Tongue (tissue), 2 donors: ENCODE data around the gene RPS10. TPM values are rescaled to one million over a fixed set of nuclear protein-coding genes. Genes with fewer than 3 reads are reported as not detected.
A peak's percentile ranks its signal among the peaks of the same experiment; 100 is the strongest.
"Not testable (repeated sequence)": the region's sequence is repeated elsewhere in the genome, so short reads cannot be mapped to it uniquely, and the experiment has no call there.

ENCODE experiments used
- DNase-seq: peaks from one replicate; pipeline ENCODE4 v3.0.0-alpha.2; 2015
- total RNA-seq: library from RNA; depleted of rRNA; stranded (reverse); fragments of >200 nt; gene quantifications from one replicate; pipeline ENCODE4 v1.2.3, GENCODE V29; 2014

The RPS10 gene
- total RNA-seq, 1 donor from 2014 or later: 1,790 TPM

DNA sequence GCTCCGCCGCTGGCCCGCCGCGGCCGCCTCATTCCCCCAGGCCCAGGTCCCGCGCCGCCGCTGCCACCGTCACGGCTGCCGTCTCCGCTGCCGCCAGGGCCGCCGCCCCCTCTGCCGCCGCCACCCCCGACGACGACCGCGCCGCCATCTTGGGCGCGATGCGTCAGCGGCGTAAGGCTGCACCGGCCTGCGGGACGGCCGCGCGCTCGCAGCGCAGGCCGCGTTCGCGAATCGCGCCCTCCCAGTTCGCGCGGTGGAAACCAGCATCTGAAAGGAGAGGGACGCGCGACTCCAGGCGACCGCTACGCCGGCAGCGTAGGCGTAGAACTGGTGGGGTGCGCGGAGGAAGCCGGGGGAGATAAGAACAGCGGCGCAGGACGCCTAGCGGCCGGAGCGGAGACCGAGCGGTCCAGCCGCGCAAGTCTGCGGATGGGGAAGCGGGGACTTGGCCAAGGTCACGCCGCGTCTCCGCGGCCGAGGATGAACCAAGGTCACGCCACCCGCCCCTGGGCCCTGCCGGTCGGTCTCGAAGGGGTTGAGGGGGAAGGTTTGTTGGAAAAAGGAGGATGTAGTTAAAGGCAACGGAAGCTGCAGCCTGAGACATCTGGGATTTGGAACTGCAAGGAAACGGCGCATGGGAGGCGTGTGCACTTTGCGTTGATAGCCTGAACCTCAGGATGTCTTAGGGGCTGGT is 33.2 kb downstream of the RPS10 start, which contains the start of gene NUDT3:
NUDT3 (minus strand) TSS at position 173 of the 694 bp plus-strand sequence. CDS start 307 bp downstream, outside the sequence.
- DNase-seq: peak; percentile 99

DNA sequence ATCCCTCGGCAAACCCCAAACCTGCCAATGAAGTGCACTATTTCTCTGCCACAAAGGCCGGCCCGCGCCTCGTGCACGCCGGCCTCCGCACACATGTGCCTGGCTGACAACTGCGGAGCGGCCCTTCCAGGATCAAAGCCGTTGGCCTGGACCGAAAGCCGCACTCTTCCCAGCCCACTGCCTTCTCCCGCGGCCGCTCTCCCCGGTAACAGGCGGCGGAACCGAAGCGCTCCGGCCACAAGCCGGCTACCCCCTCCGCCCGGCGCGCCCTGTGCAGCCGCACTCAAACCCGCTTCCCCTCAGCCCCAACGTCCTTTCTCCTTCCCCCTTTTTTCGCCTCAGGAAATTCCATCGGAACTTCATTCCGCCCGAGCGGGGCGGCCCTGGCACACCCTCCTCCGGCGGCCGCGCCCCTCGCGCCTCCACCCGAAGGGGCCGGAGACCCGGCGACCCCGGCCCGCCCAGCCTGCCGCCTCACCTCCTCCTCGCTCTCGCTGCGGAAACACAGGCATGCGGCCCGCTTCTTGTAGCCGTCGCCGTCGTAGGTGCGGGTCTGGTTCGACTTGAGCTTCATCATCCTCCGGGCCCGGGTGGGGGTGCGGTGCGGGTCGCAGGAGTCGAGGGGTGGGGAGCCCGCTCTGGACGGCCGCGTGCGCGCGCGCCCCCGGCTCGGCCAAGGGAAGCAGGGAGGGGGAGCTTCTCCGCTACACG is 33.9 kb downstream of the RPS10 start:
- DNase-seq: peak; percentile 75

DNA sequence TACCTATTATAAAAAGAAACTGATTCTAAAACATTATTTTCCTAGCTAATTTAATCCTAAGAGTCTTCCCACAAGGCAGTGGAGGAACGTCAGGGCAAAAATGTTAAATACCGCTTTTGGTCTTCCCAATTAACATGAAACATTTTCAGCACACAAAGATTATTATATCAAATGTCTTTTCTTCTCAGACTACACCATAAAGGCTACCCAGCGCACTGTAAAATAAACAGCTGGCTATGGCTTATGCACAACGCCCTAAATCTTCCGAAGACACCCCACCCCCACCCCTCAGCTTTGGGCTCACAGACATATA is 34.4 kb downstream of the RPS10 start:
- no peak for DNase-seq

DNA sequence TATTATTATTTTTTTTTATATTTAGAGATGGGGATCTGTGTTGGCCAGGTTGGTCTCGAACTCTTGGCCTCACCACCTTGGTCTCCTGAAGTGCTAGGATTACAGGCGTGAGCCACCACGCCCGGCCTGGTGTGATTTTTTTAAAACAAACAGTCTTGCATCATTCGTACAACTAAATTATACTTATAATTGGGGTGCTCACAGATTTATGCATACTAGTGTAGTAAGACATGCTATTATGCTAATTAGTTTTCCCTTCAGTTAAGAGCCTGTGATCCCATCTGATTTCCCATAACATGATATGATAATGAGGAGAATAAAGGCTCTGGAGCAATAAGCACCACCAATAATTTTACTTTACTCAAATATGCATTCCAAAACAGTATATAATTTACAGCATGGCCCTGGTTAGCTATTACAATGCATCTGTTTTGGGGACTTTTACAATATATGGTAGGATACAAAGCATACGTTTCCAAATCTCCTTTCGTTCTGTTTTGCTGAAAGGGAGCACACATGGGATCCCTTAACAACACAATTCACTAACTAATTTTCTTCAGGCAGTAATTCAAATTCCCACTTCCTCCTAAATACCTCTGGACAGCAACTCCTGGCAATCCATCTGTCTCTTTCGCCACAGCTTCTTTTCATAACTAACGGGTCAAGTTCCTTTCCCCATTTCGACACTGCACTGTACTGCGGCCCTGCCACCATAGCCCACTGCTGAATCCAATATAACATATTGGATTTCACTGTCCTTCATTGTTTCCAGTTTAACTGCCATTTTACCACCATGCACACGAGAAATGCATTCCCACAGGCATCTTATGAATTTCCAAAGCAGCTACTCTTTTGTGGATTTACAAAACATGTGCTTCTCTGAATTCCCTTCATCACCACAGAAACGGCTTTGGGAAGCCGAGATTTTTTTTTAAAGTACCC is 35.1 kb downstream of the RPS10 start:
- DNase-seq: peak; percentile 71

DNA sequence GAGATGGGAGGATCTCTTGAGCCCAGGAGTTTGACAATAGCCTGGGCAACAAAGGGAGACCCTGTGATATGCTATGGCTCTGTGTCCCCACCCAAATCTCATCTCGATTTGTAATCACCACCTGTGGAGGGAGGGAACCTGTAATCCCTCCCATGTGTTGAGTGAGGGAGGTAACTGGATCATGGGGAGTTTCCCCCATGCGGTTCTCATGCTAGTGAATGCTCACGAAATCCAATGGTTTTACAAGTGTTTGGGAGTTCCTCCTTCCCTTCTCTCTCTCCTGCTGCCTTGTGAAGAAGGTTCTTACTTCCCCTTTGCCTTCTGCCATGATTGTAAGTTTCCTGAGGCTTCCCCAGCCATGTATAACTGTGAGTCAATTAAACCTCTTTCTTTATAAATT is 36.8 kb downstream of the RPS10 start:
- no peak for DNase-seq

DNA sequence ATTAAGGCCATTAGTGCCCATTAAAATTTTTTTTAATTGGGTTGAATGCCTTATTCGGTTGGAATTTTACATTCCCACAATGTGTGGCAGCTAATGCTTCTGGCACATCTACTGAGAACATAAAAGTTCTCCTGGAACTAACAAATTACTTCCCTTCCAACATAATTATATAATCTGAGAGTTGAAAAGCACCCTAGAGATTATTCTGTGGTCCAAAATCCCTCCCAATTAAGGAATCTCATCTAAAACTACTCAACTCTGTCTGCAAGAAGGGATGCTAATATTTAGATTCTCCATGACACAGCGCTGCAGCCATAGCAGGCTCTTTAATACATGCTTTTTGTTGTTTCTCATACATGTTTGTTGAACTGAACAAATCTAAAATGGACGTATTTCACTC is 37.4 kb downstream of the RPS10 start:
- DNase-seq: no peak

DNA sequence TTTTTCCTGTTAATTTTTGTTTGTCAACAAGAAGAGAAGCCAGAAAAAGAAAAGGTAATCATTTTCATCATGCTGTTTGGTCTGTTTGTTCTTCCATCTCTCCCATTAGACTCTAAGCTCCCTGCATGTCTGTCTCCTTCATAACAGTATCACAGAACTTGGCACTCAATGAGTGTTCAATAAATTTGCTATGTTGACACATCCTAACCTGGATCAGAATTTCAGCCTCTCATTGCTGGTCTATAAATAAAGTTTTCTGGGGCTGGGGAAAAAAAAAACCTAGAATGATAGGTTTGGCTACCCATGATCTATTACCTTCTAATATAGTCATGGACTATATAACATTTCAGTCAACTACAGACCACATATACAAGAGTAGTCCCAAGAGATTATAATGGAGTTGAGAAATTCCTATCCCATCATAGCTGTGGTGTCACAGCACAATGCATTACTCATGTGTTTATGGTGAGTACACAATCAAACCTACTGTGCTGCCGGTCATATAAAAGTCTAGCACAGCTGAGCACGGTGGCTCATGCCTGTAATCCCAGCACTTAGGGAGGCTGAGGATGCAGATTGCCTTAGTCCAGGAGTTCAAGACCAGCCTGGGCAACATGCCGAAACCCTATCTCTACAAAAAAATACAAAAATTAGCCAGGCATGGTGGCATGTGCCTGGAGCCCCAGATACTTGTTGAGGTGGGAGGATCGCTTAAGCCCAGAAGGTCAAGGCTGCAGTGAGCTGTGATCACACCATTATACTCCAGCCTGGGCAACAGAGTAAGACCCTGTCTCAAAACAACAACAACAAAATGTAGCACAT is 39.3 kb downstream of the RPS10 start:
- no peak for DNase-seq

DNA sequence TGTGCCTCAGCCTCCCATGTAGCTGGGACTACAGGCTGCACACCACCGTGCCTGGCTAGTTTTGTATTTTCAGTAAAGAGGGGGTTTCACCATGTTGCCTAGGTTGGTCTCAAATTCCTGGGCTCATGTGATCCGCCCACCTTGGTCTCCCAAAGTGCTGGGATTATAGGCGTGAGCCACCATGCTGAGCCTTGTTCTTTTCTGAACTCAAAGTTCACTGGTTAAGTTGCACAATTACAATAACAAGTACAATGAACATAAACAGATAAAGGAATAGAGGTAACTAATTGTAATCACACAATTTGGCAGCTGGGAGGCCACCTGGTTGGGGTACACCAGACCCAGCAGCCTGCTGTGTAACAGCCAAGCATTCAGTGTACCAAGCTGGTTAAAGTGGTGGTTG is 40.1 kb downstream of the RPS10 start:
- no peak for DNase-seq

DNA sequence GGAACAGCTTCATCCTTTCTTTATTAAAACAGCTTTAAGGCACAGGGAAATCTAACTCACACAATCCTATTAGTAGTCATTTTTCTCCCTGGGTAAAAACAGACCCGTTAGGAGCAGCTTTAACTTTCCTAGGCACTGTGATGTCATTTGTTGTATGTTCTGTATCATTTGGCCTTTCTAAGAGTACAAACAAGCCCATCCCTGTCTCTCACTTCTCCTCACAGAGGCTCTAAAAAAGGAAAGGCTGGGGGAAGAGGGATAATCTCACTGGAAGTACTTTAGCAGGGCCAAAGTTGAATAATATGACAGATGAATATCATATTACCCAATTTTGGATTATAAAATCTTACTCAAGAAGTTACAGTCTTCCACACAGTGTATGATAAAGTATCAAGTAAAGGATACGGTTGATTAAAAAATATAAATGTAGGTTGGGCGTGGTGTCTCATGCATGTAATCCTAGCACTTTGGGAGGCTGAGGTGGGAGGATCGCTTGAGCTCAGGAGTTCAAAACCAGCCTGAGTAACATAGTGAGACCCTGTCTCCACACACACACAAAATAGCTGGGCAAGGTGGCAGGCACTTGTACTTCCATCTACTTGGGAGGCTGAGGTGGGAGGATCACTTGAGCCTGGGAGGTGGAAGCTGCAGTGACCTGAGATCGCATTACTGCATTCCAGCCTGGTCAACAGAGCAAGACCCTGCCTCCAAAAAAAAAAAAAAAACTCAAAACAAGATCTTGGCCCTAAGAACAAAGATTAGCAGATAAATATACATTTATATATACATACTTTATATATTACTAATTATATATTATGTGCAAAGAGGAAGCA is 41.3 kb downstream of the RPS10 start:
- no peak for DNase-seq

DNA sequence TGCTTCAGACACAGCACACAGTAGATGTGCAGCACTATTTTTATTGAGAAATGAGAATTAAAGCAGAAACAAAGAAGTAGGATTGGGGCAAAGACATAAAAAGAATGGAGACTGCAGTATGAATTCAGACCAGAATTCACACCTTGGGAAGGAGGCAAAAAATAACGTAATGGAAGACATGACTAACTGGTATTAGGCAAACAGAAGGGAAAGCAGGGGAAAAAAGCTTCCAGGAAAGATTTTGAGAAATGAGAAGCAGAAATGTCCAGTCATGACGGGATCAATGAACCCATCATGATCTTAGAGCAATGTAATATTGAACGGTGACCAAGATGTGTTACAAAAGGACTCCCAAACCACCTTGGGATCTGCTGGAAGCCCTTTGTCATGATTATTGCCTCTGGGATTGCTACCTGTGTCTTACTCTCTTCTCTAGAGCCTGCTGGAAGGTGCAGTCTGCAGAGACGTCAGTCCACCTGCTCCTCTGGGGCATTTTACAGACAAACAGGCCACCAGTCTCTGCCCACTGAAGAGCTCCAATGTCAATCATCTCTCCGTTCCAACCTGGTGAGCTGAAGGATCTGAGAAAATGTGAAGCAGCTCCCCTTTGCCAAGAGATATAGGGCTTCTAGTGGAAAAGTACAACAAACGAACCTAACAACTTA is 42.1 kb downstream of the RPS10 start:
- DNase-seq: no peak

DNA sequence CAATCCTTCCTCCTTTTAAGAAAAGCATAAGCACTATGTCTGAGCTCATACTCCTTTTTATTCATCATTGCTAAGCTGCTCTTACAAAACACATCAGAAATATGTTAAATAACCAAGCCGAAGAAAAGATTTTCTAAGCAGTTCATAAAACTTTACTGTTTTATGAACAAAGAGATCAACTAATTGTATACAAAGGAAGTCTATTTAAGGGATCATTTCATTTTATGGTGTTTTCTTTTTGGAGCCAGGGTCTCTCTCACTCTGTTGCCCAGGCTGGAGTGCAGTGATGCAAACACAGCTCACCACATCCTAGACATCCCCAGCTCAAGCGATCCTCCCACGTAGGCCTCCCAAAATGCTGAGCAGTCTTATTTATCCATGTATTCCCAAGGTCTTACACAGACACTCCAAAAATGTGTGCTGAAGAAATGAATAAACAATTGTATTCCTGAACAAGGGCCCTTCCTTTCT is 42.7 kb downstream of the RPS10 start:
- DNase-seq: no peak

DNA sequence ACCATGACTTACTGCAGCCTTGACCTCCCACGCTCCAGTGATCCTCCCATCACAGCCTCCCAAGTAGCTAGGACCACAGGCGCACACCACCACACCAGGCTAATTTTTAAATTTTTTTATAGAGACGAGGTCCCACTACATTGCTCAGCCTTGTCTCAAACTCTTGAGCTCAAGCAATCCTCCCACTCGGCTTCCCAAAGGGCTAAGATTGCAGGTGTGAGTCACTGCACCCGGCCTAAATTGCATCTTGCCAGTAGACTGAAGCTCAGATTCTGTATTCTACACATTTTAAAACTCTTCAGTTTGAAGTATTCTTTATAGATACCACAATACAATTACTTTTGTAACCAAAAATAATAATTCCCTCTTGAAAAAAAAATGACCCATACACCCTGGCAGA is 44.8 kb downstream of the RPS10 start:
- no peak for DNase-seq

DNA sequence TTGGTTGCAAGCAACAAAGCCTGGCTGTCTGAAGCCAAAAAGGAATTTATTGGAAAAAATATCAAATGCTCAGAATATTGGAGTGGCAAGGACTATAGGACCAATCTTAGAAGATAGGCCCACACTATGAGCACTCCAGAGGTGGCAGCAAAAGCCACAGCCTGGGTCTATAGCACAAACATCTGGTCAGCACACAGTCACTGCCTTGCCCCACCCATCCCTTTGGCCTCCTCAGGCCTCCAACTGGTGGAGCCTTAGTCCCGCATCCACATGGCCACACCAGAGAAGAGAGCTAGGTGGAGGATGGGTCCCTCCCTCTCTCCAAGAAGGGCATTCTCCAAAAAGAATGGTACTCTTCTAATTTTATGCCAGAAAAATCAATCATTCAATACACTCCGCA is 47.4 kb downstream of the RPS10 start:
- DNase-seq: no peak

DNA sequence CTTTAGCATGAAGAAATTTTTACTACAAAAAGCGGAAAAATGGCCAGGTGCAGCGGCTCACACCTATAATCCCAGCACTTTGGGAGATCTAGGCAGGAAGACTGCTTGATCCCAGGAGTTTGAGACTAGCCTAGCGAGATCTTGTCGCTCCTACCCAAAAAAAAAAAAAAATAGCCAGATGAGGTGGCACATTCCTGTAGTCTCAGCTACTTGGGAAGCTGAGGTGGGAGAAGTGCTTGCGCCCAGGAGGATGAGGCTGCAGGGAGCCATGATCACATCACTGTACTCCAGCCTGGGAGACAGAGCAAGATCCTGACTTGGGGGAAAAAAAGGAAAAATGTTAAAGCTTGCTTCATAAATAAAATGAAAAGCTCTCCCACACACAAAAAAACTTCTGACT is 47.9 kb downstream of the RPS10 start:
- DNase-seq: no peak

DNA sequence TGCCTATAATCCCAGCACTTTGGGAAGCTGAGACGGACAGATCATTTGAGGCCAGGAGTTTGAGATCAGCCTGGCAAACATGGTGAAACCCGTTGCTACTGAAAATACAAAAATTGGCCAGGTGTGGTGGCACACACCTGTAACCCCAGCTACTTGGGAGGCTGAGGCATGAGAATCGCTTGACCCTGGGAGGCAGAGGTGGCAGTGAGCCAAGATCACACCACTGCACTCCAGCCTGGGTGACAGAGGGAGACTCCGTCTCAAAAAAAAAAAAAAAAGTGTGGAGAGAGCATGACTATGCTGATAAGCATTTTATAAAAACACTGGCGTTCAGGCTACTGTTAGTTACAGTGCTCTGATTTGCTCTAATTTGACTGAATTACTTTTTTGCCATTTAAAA is 48.3 kb downstream of the RPS10 start:
- not testable (repeated sequence) for DNase-seq

DNA sequence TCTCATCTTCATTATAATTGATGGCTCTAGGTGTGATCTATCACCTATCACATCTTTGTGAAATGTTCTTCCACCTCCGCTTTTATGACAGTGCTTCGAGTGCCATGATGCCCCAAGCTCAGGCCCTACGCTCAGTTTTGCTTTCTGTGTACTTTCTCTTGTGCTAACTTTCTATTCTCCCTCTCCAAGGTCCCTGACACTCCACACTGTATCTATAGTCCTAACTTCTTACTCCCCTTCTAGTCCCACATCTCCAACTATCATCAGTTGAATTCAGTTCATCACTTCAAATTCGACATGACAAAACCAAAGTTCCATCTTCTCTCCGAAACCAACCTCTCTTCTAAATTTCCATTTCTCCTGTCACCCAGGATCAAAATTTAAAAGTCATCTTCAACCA is 50.0 kb downstream of the RPS10 start:
- no peak for DNase-seq

DNA sequence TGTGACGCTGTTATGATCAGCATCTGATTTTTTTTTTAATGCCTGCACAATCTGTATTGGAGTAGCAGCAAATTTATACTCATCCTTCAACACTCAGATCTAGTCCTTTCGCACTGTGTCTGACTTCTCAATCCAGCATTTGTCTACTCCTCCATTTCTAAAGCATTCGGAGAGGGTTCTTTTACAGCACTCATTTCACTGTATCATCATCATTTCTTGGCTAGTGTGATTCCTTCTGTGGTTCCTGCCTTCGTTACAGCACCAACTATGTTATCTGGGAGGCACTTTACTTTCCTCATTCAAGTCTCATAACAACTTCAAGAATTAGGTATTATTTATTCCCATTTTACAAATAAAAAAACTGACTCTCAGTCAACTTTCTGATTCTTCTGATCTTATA is 51.4 kb downstream of the RPS10 start:
- no peak for DNase-seq

DNA sequence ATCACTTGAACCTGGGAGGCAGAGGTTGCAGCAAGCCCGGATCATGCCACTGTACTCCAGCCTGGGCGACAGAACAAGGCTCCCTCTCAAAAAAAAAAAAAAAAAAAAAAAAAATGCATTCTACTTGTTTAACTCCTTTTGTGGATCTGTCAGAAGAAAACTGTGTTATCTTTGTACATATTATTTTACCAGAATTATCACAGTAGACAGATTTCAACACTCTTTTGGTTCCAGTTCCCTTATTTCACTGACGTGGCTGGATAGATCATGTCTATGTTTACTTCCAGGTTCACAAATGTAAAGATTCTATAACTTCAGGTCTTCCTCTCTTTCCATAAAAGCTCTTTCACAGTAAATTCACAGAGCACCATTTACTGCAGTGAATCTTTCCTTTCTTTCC is 51.8 kb downstream of the RPS10 start:
- DNase-seq: no peak

DNA sequence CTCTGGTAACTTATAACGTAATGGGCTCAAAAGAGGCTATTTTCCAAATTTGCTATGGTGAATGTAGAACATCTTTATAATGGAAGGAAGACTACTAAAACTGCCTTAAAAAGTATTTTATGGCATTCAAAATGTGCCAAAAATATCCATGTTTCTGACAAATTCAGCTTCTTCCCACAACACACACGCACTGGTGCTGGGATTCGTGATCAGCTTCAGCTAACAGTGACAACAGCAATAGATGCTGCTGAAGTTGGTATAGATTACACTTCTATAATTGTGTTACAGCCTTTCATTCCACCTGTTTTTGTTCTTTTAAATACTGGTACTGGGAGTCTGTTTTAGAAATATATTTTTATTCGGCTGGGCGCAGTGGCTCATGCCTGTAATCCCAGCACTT is 52.4 kb downstream of the RPS10 start:
- DNase-seq: no peak

DNA sequence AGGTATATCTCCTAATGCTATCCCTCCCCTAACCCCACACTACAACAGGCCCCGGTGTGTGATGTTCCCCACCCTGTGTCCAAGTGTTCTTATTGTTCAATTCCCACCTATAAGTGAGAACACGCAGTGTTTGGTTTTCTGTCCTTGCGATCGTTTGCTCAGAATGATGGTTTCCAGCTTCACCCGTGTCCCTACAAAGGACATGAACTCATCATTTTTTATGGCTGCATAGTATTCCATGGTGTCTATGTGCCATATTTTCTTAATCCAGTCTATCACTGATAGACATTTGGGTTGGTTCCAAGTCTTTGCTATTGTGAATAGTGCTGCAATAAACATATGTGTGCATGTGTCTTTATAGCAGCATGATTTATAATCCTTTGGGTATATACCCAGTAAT is 54.0 kb downstream of the RPS10 start:
- DNase-seq: not testable (repeated sequence)

DNA sequence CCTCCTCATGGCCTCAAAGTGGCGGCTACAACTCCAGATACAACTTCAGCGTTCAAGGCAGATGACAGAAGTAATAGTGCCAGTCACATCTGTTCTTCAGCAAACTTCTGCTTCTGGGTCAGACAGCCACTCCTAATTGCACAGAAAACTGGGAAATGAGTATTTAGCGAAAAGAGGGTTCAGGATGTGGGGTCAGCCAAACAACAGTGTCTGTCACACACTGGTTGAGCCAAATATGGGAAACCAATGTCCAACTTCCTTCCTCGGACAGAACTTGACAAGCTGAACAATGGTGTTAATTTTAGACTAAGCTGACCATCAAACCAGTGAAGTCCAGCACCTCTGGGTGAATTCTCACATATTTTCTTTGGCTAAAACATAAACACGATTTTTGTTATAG is 55.5 kb downstream of the RPS10 start:
- DNase-seq: no peak
